ENCODE data around the gene FRAT1. TPM values are rescaled to one million over a fixed set of nuclear protein-coding genes. Genes with fewer than 3 reads are reported as not detected.
"Not testable (repeated sequence)": the region's sequence is repeated elsewhere in the genome, so short reads cannot be mapped to it uniquely, and the experiment has no call there.

FRAT1 gene
- total and polyA plus RNA-seq, 2 experiments from 2014 or later = 14.2 TPM

- Histone ChIP-seq H3K4me1 (ENCODE audit: insufficient read depth) (peaks cover 19% of the 10 kb centered on the region), H3K4me2 (no peak overlapping the region), H3K36me3 (replicated peaks; ENCODE audit: insufficient read depth, low read depth) (no peaks in the 10 kb centered on the region), H3K27me3 (no peaks in the 10 kb centered on the region), H3K79me2 (peaks cover 9% of the 10 kb centered on the region), H2AFZ (no peak overlapping the region), H3K9me2 (replicated peaks; ENCODE audit: insufficient read depth) (no peaks in the 10 kb centered on the region), H3K4me3 (no peak overlapping the region), H4K20me1 (ENCODE audit: insufficient read depth, poor library complexity, severe bottlenecking) (no peaks in the 10 kb centered on the region), H3K27ac (no peak overlapping the region), H3K9me3 (ENCODE audit: low read depth) (no peaks in the 10 kb centered on the region)
- WGBS (ENCODE audit: low lambda C conversion rate, missing lambda C conversion rate) = 67% methylated on average over 5 of the region's 5 CpGs
- DNase-seq (ENCODE audit: low spot score) = no peak
- no peak for TF ChIP-seq EZH2 (IDR thresholded peaks at IDR 0.05; ENCODE audit: borderline replicate concordance)
- no peak for TF ChIP-seq CTCF (IDR thresholded peaks at IDR 0.05; ENCODE audit: poor library complexity)
- TF ChIP-seq EZH2phosphoT487 (IDR thresholded peaks at IDR 0.05; ENCODE audit: low read depth, severe bottlenecking, unreplicated experiment) = no peak
Observed at GRCh38 chr10:97338041-97338440, 19.0 kb downstream of the FRAT1 start.

GRCh38 chr10:97341416-97341815, 22.3 kb downstream of the FRAT1 start:
- 86% methylated on average over 2 of the region's 2 CpGs for WGBS (ENCODE audit: low lambda C conversion rate, missing lambda C conversion rate)
- Histone ChIP-seq H3K4me1 (ENCODE audit: insufficient read depth) (peaks cover 14% of the 10 kb centered on the region), H3K27ac (no peak overlapping the region), H3K4me3 (no peak overlapping the region), H3K9me2 (replicated peaks; ENCODE audit: insufficient read depth) (no peaks in the 10 kb centered on the region), H3K27me3 (no peaks in the 10 kb centered on the region), H3K9me3 (ENCODE audit: low read depth) (no peaks in the 10 kb centered on the region), H3K36me3 (replicated peaks; ENCODE audit: insufficient read depth, low read depth) (no peaks in the 10 kb centered on the region), H2AFZ (no peak overlapping the region), H4K20me1 (ENCODE audit: insufficient read depth, poor library complexity, severe bottlenecking) (no peaks in the 10 kb centered on the region), H3K4me2 (no peak overlapping the region), H3K79me2 (no peaks in the 10 kb centered on the region)
- TF ChIP-seq EZH2 (IDR thresholded peaks at IDR 0.05; ENCODE audit: borderline replicate concordance) (no peak), CTCF (IDR thresholded peaks at IDR 0.05; ENCODE audit: poor library complexity) (no peak), EZH2phosphoT487 (IDR thresholded peaks at IDR 0.05; ENCODE audit: low read depth, severe bottlenecking, unreplicated experiment) (no peak)
- DNase-seq (ENCODE audit: low spot score) = no peak

- not testable (repeated sequence) for H3K9me3 ChIP-seq (ENCODE audit: low read depth); H3K36me3 ChIP-seq (replicated peaks; ENCODE audit: insufficient read depth, low read depth); H3K4me3 ChIP-seq; H3K9me2 ChIP-seq (replicated peaks; ENCODE audit: insufficient read depth); H4K20me1 ChIP-seq (ENCODE audit: insufficient read depth, poor library complexity, severe bottlenecking); H3K4me1 ChIP-seq (ENCODE audit: insufficient read depth); H3K79me2 ChIP-seq; DNase-seq (ENCODE audit: low spot score); H3K27me3 ChIP-seq; H3K4me2 ChIP-seq; H3K27ac ChIP-seq; H2AFZ ChIP-seq
- 90% methylated on average over 6 of the region's 6 CpGs for WGBS (ENCODE audit: low lambda C conversion rate, missing lambda C conversion rate)
Observed at GRCh38 chr10:97343664-97344063, 24.6 kb downstream of the FRAT1 start.

- H3K4me3 ChIP-seq = no peak overlapping the region
- no peaks in the 10 kb centered on the region for H3K9me2 ChIP-seq (replicated peaks; ENCODE audit: insufficient read depth)
- H3K79me2 ChIP-seq = no peaks in the 10 kb centered on the region
- no peaks in the 10 kb centered on the region for H3K9me3 ChIP-seq (ENCODE audit: low read depth)
- no peak overlapping the region for H3K4me2 ChIP-seq
- H2AFZ ChIP-seq = no peak overlapping the region
- H3K4me1 ChIP-seq (ENCODE audit: insufficient read depth) = peaks cover 16% of the 10 kb centered on the region
- no peak for TF ChIP-seq EZH2 (IDR thresholded peaks at IDR 0.05; ENCODE audit: borderline replicate concordance)
- TF ChIP-seq EZH2phosphoT487 (IDR thresholded peaks at IDR 0.05; ENCODE audit: low read depth, severe bottlenecking, unreplicated experiment) = no peak
- TF ChIP-seq CTCF (IDR thresholded peaks at IDR 0.05; ENCODE audit: poor library complexity) = no peak
- 97% methylated on average over 4 of the region's 4 CpGs for WGBS (ENCODE audit: low lambda C conversion rate, missing lambda C conversion rate)
- H3K27me3 ChIP-seq = no peaks in the 10 kb centered on the region
- no peaks in the 10 kb centered on the region for H4K20me1 ChIP-seq (ENCODE audit: insufficient read depth, poor library complexity, severe bottlenecking)
- H3K36me3 ChIP-seq (replicated peaks; ENCODE audit: insufficient read depth, low read depth) = no peaks in the 10 kb centered on the region
- no peak for DNase-seq (ENCODE audit: low spot score)
- no peak overlapping the region for H3K27ac ChIP-seq
Observed at GRCh38 chr10:97347317-97347716, 28.2 kb downstream of the FRAT1 start.
